ENCODE data around the gene DLG2.

DLG2 gene

GRCh38 chr11:83572581-83573496 lies 2054.3 kb downstream of the DLG2 start:
- DNase-seq: no peak

- DNase-seq: no peak
These were observed 2055.8 kb downstream of the DLG2 start for GRCh38 chr11:83571302-83571701.

- DNase-seq: no peak
These were observed 2057.9 kb downstream of the DLG2 start for GRCh38 chr11:83569134-83569805.

- DNase-seq: no peak
These were observed 2058.6 kb downstream of the DLG2 start for GRCh38 chr11:83568516-83568915.

GRCh38 chr11:83566950-83567349 lies 2060.2 kb downstream of the DLG2 start:
- DNase-seq: no peak

GRCh38 chr11:83564870-83565269 lies 2062.3 kb downstream of the DLG2 start:
- DNase-seq: no peak

- DNase-seq: no peak
These were observed 2068.9 kb downstream of the DLG2 start for GRCh38 chr11:83558281-83558680.

GRCh38 chr11:83557653-83558052 lies 2069.5 kb downstream of the DLG2 start:
- DNase-seq: no peak

GRCh38 chr11:83554876-83555275 lies 2072.3 kb downstream of the DLG2 start:
- no peak for DNase-seq

GRCh38 chr11:83549984-83550667 lies 2077.0 kb downstream of the DLG2 start:
- DNase-seq: no peak

GRCh38 chr11:83546368-83546767 lies 2080.8 kb downstream of the DLG2 start:
- no peak for DNase-seq

- DNase-seq: no peak
These were observed 2081.5 kb downstream of the DLG2 start for GRCh38 chr11:83545494-83546260.

- DNase-seq: no peak
These were observed 2082.3 kb downstream of the DLG2 start for GRCh38 chr11:83544846-83545245.

- no peak for DNase-seq
These were observed 2083.3 kb downstream of the DLG2 start for GRCh38 chr11:83543706-83544439.

- no peak for DNase-seq
These were observed 2084.3 kb downstream of the DLG2 start for GRCh38 chr11:83542861-83543260.

- DNase-seq: no peak
These were observed 2086.4 kb downstream of the DLG2 start for GRCh38 chr11:83540728-83541127.

GRCh38 chr11:83540112-83540675 lies 2086.9 kb downstream of the DLG2 start:
- no peak for DNase-seq

- DNase-seq: no peak
These were observed 2088.9 kb downstream of the DLG2 start for GRCh38 chr11:83538286-83538685.

GRCh38 chr11:83537131-83537610 lies 2090.0 kb downstream of the DLG2 start:
- DNase-seq: no peak

GRCh38 chr11:83533166-83533565 lies 2094.0 kb downstream of the DLG2 start:
- no peak for DNase-seq

- DNase-seq: no peak
These were observed 2098.3 kb downstream of the DLG2 start for GRCh38 chr11:83528877-83529276.

- DNase-seq: no peak
These were observed 2098.9 kb downstream of the DLG2 start for GRCh38 chr11:83528225-83528624.
